A673 (cell line): ENCODE data around the gene ENAH.

Experiments used
- CTCF ChIP-seq: fragments of 300-800, 200-600 bp; sonication (generic); conservative IDR thresholded peaks from 2 replicates; pipeline ENCODE4 v1.5.1; 2017; ENCODE audit warnings: low read depth, mild to moderate bottlenecking, antibody characterized with exemption, low read length, moderate library complexity, mixed read lengths
- EZH2 ChIP-seq: fragments of 200-600 bp; sonication (generic); IDR thresholded peaks from 2 replicates; pipeline ENCODE4 v1.6.1; 2017; ENCODE audit warnings: borderline replicate concordance, low read depth, mild to moderate bottlenecking, mixed read lengths, antibody characterized with exemption, low read length; ENCODE audit not compliant: poor library complexity, severe bottlenecking

- TF ChIP-seq CTCF (no peak), EZH2 (no peak)
Measured at GRCh38 chr1:225577241-225577640, 75.7 kb downstream of the ENAH start.
